ENCODE results near the gene GLRX. TPM values are rescaled to one million over a fixed set of nuclear protein-coding genes. Genes with fewer than 3 reads are reported as not detected.

GLRX gene
- total RNA-seq, 4 donors from 2014 or later = 52.2 to 148 (median 96.5) TPM

- no peak for TF ChIP-seq CTCF (IDR thresholded peaks at IDR 0.05; ENCODE audit: low read depth)
These were observed 19.6 kb upstream of the GLRX start for GRCh38 chr5:95841914-95842812.

GRCh38 chr5:95840956-95841705, 18.6 kb upstream of the GLRX start:
- no peak for TF ChIP-seq CTCF (IDR thresholded peaks at IDR 0.05; ENCODE audit: low read depth)

GRCh38 chr5:95839658-95840057, 17.1 kb upstream of the GLRX start:
- no peak for TF ChIP-seq CTCF (IDR thresholded peaks at IDR 0.05; ENCODE audit: low read depth)

- TF ChIP-seq CTCF (IDR thresholded peaks at IDR 0.05; ENCODE audit: low read depth) = no peak
These were observed 16.0 kb upstream of the GLRX start for GRCh38 chr5:95838556-95838955.

GRCh38 chr5:95838001-95838520, 15.5 kb upstream of the GLRX start:
- TF ChIP-seq CTCF (IDR thresholded peaks at IDR 0.05; ENCODE audit: low read depth) = no peak

GRCh38 chr5:95837492-95837891, 15.0 kb upstream of the GLRX start:
- TF ChIP-seq CTCF (IDR thresholded peaks at IDR 0.05; ENCODE audit: low read depth) = no peak

GRCh38 chr5:95836544-95836943, 14.0 kb upstream of the GLRX start:
- TF ChIP-seq CTCF (IDR thresholded peaks at IDR 0.05; ENCODE audit: low read depth) = no peak
